ENCODE results near the gene RTP2. TPM values are rescaled to one million over a fixed set of nuclear protein-coding genes. Genes with fewer than 3 reads are reported as not detected.
A peak's percentile ranks its signal among the peaks of the same experiment; 100 is the strongest.

The RTP2 gene
- total RNA-seq, 4 donors from 2014 or later, result not detected

DNA sequence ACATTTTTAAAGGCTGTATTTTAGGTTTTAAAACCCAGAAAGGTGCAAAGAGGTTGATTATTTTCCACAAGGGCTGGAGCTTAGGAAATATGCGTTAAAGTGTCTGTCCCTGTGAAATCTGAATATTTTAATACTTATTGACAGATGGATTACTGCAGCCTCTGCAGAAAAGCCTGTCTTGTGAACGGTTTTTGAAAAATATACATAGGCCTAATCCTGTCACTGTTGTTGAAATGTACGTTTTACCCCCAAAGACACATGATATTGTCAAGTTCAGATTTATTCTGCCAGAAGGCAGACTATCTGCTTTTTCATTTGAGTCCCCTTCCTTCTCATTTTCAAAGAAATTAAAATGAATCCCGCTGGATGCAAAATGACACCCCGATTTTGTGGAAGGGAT, 45.1 kb upstream of the RTP2 start:
- Histone ChIP-seq H3K4me1 (peaks cover 0 to 62% (median 0%) of the 10 kb centered on the region in 3 donors), H3K36me3 (no peaks in the 10 kb centered on the region), H3K27ac (peak overlapping the region; percentile 88 to 99 (median 96)), H3K4me3 (no peak overlapping the region), H3K9me3 (no peaks in the 10 kb centered on the region), H3K27me3 (no peaks in the 10 kb centered on the region)
- WGBS, 2 donors (ENCODE audit: low coverage in 1 of 2), result 48 to 51% methylated on average over 5 of the region's 5 CpGs
- ATAC-seq, result no peak
- TF ChIP-seq EP300 (IDR thresholded peaks at IDR 0.05), result no peak
- TF ChIP-seq POLR2A (IDR thresholded peaks at IDR 0.05), result no peak
- no peak for TF ChIP-seq POLR2AphosphoS5 (IDR thresholded peaks at IDR 0.05)
- TF ChIP-seq, protein P1, sequence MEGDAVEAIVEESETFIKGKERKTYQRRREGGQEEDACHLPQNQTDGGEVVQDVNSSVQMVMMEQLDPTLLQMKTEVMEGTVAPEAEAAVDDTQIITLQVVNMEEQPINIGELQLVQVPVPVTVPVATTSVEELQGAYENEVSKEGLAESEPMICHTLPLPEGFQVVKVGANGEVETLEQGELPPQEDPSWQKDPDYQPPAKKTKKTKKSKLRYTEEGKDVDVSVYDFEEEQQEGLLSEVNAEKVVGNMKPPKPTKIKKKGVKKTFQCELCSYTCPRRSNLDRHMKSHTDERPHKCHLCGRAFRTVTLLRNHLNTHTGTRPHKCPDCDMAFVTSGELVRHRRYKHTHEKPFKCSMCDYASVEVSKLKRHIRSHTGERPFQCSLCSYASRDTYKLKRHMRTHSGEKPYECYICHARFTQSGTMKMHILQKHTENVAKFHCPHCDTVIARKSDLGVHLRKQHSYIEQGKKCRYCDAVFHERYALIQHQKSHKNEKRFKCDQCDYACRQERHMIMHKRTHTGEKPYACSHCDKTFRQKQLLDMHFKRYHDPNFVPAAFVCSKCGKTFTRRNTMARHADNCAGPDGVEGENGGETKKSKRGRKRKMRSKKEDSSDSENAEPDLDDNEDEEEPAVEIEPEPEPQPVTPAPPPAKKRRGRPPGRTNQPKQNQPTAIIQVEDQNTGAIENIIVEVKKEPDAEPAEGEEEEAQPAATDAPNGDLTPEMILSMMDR (IDR thresholded peaks at IDR 0.05), result no peak

DNA sequence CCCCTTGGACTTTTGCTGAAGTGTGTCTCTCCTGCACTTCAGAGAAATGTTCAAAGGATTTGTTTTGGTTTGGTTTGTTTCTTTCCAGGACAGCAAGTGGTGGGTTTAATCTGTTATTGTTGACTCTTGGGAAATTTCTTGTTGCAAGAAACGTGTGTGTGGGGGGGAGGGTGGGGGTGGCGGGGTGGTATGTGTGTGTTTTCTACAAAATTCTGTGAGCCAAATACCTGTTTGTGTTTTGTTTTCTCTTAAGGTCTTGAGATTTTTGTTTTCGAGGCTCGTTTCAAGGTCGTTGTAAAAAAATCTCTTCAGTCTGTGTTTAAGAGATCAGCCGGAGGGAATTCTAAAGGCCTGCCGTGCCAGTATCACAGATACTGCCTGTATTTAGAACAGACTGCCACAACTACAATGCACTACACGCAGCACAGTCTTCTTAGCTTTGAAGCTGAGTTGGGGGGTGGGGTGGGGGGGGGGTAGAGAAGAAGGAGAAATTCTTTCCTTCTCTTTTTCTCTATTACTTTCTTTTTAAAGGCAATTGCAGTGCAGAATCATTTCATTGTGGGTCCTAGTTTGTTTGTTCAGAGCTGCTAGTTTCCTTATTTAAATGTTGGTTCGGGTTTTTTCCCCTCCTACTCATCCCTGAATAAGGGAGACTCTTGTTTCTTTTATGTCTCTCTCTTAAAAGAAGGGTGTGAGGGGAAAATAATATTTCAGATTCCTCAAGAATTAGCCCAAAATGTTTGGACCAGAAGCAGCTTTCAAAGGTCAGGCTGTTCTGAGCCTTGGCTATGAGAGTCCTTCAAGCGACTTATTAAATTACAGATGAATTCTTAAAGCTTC, 44.3 kb upstream of the RTP2 start:
- Histone ChIP-seq H3K27me3 (no peaks in the 10 kb centered on the region), H3K9me3 (no peaks in the 10 kb centered on the region), H3K27ac (peak overlapping the region; percentile 88 to 99 (median 96)), H3K4me1 (peaks cover 0 to 70% (median 0%) of the 10 kb centered on the region in 3 donors), H3K36me3 (no peaks in the 10 kb centered on the region), H3K4me3 (peak overlapping the region; percentile 61 to 68)
- TF ChIP-seq, protein P1 (IDR thresholded peaks at IDR 0.05), result no peak
- TF ChIP-seq EP300 (IDR thresholded peaks at IDR 0.05), result no peak
- TF ChIP-seq POLR2A (IDR thresholded peaks at IDR 0.05), result no peak
- no peak for TF ChIP-seq POLR2AphosphoS5 (IDR thresholded peaks at IDR 0.05)
- ATAC-seq, result no peak
- 8 to 11% methylated on average over 10 of the region's 10 CpGs for WGBS, 2 donors (ENCODE audit: low coverage in 1 of 2)

DNA sequence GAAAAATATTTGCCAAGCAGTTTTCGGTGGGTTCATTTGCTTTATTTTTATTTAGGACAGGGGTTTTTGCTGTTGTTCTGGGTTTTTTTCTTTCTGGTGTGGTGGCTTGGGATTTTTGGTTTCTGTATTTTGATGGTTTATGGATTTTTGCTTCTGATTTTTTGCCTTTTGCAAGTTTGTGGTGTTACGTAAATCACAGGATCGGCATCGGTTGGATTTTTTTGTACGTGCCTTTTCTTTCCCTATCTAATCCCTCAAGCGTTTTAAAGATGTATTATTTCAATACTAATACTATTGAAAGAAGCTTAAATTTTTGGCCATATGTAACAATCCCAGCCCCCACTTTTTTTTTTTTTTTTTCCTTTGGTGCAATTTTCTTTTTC, 43.7 kb upstream of the RTP2 start:
- ATAC-seq, result no peak
- Histone ChIP-seq H3K27ac (peak overlapping the region; percentile 88 to 99 (median 96)), H3K4me3 (peak overlapping the region; percentile 61 to 68), H3K27me3 (no peaks in the 10 kb centered on the region), H3K9me3 (no peaks in the 10 kb centered on the region), H3K4me1 (peaks cover 0 to 70% (median 0%) of the 10 kb centered on the region in 3 donors), H3K36me3 (no peaks in the 10 kb centered on the region)
- WGBS, 2 donors (ENCODE audit: low coverage in 1 of 2), result 0 to 3% methylated on average over 6 of the region's 6 CpGs
- TF ChIP-seq EP300 (IDR thresholded peaks at IDR 0.05), result no peak
- TF ChIP-seq, protein P1 (IDR thresholded peaks at IDR 0.05), result no peak
- TF ChIP-seq POLR2A (IDR thresholded peaks at IDR 0.05), result no peak
- no peak for TF ChIP-seq POLR2AphosphoS5 (IDR thresholded peaks at IDR 0.05)

GRCh38 chr3:187745201-187746058, 43.1 kb upstream of the RTP2 start, which contains the start of gene BCL6:
Gene BCL6, minus strand, starts transcription at chr3:187745468. Its CDS starts 11,775 bp downstream, at chr3:187733693.
- Histone ChIP-seq H3K9me3 (no peaks in the 10 kb centered on the region), H3K27ac (peak within 1 kb of the TSS; percentile 88 to 99 (median 96)), H3K4me3 (peak within 1 kb of the TSS; percentile 61 to 68), H3K36me3 (no peaks in the 10 kb centered on the region), H3K27me3 (no peaks in the 10 kb centered on the region), H3K4me1 (peaks cover 0 to 68% (median 0%) of the 10 kb centered on the region in 3 donors)
- TF ChIP-seq POLR2AphosphoS5 (IDR thresholded peaks at IDR 0.05), result peak; percentile 100
- TF ChIP-seq EP300 (IDR thresholded peaks at IDR 0.05), result peak; percentile 78
- TF ChIP-seq, protein P1 (IDR thresholded peaks at IDR 0.05), result peak in 2 of 4 experiments; percentile 10 to 33
- peak; percentile 96 to 97 for TF ChIP-seq POLR2A (IDR thresholded peaks at IDR 0.05)
- ATAC-seq, result peak; percentile 80
- 0% methylated on average over 7 to 22 of the region's 40 CpGs for WGBS, 2 donors (ENCODE audit: low coverage in 1 of 2)

Measured in gastroesophageal sphincter (tissue), 4 donors.